C4-2B (cell line): Measurements from ENCODE around the gene FAM163B.

Experiments used
- ZFX ChIP-seq: fragments of 450-650 bp; IDR thresholded peaks from 2 replicates; pipeline ENCODE4 v1.6.1; 2017
- TF ChIP-seq, protein P1 (sequence below): fragments of 450-650 bp; conservative IDR thresholded peaks from 2 replicates; pipeline ENCODE4 v1.5.1; 2017; ENCODE audit warnings: mild to moderate bottlenecking

DNA sequence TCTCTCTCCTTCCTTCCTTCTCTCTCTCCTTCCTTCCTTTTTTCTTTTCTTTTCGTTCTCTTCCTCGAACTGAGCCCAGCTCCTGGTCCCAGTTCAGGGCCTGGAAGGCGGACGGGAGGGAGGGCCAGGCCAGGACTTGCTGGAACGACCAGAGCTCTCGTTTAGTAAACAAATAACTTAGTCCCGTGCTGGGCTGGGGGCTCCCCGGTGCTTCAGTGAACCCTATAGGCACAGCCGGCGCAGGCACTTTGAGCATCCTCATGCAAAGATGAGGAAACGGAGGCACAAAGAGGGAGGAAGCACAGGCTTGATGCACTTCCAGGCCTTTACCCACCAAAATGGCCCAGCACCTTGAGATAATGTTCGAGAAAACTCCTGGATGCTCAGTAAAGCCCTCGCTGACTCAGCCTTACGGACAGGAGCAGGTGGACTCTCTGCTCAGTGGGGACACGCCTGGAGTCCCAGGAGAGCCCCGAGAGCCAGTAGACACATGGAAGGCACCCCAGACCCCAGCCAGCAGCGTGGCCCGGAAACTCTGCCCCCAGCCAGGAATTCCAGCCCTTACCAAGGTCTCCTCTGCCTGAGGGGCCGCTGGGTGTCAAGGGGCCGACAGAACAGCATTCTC, 18.8 kb downstream of the FAM163B start:
- TF ChIP-seq, protein P1, sequence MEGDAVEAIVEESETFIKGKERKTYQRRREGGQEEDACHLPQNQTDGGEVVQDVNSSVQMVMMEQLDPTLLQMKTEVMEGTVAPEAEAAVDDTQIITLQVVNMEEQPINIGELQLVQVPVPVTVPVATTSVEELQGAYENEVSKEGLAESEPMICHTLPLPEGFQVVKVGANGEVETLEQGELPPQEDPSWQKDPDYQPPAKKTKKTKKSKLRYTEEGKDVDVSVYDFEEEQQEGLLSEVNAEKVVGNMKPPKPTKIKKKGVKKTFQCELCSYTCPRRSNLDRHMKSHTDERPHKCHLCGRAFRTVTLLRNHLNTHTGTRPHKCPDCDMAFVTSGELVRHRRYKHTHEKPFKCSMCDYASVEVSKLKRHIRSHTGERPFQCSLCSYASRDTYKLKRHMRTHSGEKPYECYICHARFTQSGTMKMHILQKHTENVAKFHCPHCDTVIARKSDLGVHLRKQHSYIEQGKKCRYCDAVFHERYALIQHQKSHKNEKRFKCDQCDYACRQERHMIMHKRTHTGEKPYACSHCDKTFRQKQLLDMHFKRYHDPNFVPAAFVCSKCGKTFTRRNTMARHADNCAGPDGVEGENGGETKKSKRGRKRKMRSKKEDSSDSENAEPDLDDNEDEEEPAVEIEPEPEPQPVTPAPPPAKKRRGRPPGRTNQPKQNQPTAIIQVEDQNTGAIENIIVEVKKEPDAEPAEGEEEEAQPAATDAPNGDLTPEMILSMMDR, result no peak
- TF ChIP-seq ZFX, result no peak
